Small intestine (tissue), 16 donors: Measurements from ENCODE around the gene SPHK1. TPM values are rescaled to one million over a fixed set of nuclear protein-coding genes. Genes with fewer than 3 reads are reported as not detected.
A peak's percentile ranks its signal among the peaks of the same experiment; 100 is the strongest.

Experiments used
- DNase-seq, 2 donors: peaks; one replicate each; pipeline versions ENCODE4 v3.0.0 to v3.0.0-alpha.2; 2013
- FAIRE-seq: peaks from 2 replicates; lab custom pipeline; 2012; peaks lifted over from hg19 to GRCh38; lab: Jason Lieb, UNC
- H3K27ac ChIP-seq, 3 donors: one replicate each; pipeline ENCODE4 v1.5.1; 2013; ENCODE audit warnings: low read length in 2 of 3, mild to moderate bottlenecking in 2 of 3, control low read depth in 1 of 3, inconsistent platforms in 1 of 3, low read depth in 1 of 3, moderate library complexity in 1 of 3
- H3K27me3 ChIP-seq, 3 donors: one replicate each; pipeline ENCODE4 v1.6.1; 2013; ENCODE audit warnings: low read length in 3 of 3, inconsistent platforms in 1 of 3; ENCODE audit not compliant: control insufficient read depth in 3 of 3, insufficient read depth in 3 of 3
- H3K36me3 ChIP-seq, 3 donors: one replicate each; pipeline ENCODE4 v1.6.1; 2013; ENCODE audit warnings: low read length in 3 of 3, inconsistent platforms in 1 of 3, low read depth in 1 of 3, mild to moderate bottlenecking in 1 of 3, moderate library complexity in 1 of 3; ENCODE audit not compliant: control insufficient read depth in 3 of 3, insufficient read depth in 2 of 3
- H3K4me1 ChIP-seq, 3 donors: one replicate each; pipeline ENCODE4 v1.6.1; 2013; ENCODE audit warnings: low read length in 2 of 3, inconsistent platforms in 1 of 3, low read depth in 1 of 3, mild to moderate bottlenecking in 1 of 3, moderate library complexity in 1 of 3; ENCODE audit not compliant: control insufficient read depth in 3 of 3, insufficient read depth in 2 of 3
- H3K4me3 ChIP-seq, 3 donors: one replicate each; pipeline ENCODE4 v1.5.1; 2013; ENCODE audit warnings: low read length in 3 of 3, control low read depth in 1 of 3, inconsistent platforms in 1 of 3, low read depth in 1 of 3, mild to moderate bottlenecking in 1 of 3, moderate library complexity in 1 of 3
- H3K9me3 ChIP-seq, 2 donors: one replicate each; pipeline ENCODE4 v1.6.1; 2013; ENCODE audit warnings: low read depth in 1 of 2, low read length in 1 of 2; ENCODE audit not compliant: control insufficient read depth in 2 of 2, insufficient read depth in 1 of 2
- WGBS, 3 donors: extraction: QIAGEN DNeasy Blood & Tissue Kit; methylation state at CpG; one replicate each; pipeline ENCODE4 v1.1.7; 2013; 5-methylcytosine and 5-hydroxymethylcytosine counted together
- long read RNA-seq, 10 donors: transcript quantifications; one replicate each; lab custom pipeline, GENCODE V29; 2026
- polyA plus RNA-seq, 4 donors: library from polyadenylated mRNA; stranded (reverse) in 3 of 4; unstranded in 1 of 4; fragments of 200-250 nt in 3 of 4; fragments of 120-200 nt in 1 of 4; gene quantifications; one replicate each; pipeline versions ENCODE4 v1.2.1 to v1.2.3, GENCODE V29; 2013
- donor health status: healthy with polysubstance abuse.
- donor health status: control.
- donor health status: control.
- donor health status: Bipolar disorder and iron deficiency.
- donor health status: healthy.

Gene SPHK1
- 10 to 100 TPM in 3 of 4 donors, 1 to 10 TPM in 1; 1.0 to 12.7 (median 11.1) TPM for polyA plus RNA-seq
- long read RNA-seq, donor 1: 0 reads
- long read RNA-seq, donor 2, partial matches to known transcripts: 0 of 1 reads
- long read RNA-seq, donor 2, other reads (novel, unspliced or antisense): 0 of 1 reads
- long read RNA-seq, donor 3: 0 reads
- long read RNA-seq, donor 4: 0 reads
- long read RNA-seq, donor 5: 0 reads
- long read RNA-seq, donor 6: 0 reads
- long read RNA-seq, donor 7, partial matches to known transcripts: 0 of 2 reads
- long read RNA-seq, donor 7, other reads (novel, unspliced or antisense): 0 of 2 reads
- long read RNA-seq, donor 8: 0 reads
- long read RNA-seq, donor 9: 0 reads
- long read RNA-seq, donor 10, transcript SPHK1-210 (6 exons, 1,821 nt): major isoform, 5 of 6 reads
- long read RNA-seq, donor 10, partial matches to known transcripts: 0 of 6 reads
- long read RNA-seq, donor 10, other reads (novel, unspliced or antisense): 0 of 6 reads

DNA sequence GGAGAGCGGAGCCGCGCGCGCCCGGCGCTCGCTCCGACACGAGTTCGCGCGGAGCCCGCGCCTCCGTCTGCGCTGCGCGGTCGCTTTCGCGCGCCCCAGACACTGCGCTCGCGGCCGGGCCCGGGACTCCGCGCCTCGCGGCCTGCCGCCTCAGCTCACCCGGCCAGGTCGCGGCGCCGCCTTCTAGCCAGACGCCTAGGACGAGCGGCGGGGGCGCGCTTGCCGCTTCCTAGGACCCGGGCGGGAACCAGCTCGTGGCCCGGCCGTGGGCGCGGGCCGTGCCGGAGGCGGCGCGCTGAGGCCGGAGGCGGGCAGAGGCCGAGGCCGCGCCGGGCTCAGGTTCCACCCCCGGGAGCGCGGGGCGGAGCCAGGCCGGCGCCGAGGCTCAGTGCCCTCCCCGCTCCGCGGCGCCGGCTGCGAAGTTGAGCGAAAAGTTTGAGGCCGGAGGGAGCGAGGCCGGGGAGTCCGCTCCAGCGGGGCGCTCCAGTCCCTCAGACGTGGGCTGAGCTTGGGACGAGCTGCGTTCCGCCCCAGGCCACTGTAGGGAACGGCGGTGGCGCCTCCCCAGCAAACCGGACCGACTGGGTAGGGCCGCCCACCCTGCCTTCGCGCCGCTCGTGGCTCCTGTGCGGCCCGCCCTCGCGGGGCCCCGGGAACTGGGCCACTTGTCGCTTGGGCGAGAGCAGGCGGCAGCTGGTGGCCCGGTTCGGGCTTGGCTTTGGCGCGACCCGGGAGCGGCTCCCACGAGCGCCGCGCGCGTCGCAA is at the start of gene SPHK1:
Gene SPHK1, plus strand, starts transcription at position 388 of the 765 bp plus-strand sequence. CDS start 1,036 bp downstream, outside the sequence.
- Histone ChIP-seq H3K4me3 (peak within 1 kb of the TSS; percentile 36 to 66 (median 41)), H3K36me3 (peaks cover 0 to 9% (median 0%) of the 10 kb centered on the region in 3 donors), H3K27ac (peak within 1 kb of the TSS in 2 of 3 donors; percentile 62 to 89), H3K9me3 (no peaks in the 10 kb centered on the region), H3K4me1 (peaks cover 0 to 28% (median 0%) of the 10 kb centered on the region in 3 donors), H3K27me3 (peaks cover 0 to 46% (median 0%) of the 10 kb centered on the region in 3 donors)
- DNase-seq (peak; percentile 74 to 87), FAIRE-seq (no peak)
- 0 to 1% (median 0%) methylated on average over 76 to 118 of the region's 118 CpGs for WGBS, 3 donors

GRCh38 chr17:76335716-76336381 is 48.6 kb upstream of the SPHK1 start:
- H3K27ac ChIP-seq: no peak overlapping the region
- peaks cover 0 to 19% (median 0%) of the 10 kb centered on the region in 3 donors for H3K36me3 ChIP-seq
- DNase-seq (no peak), FAIRE-seq (no peak)
- no peaks in the 10 kb centered on the region for H3K9me3 ChIP-seq
- H3K4me1 ChIP-seq: no peaks in the 10 kb centered on the region
- H3K4me3 ChIP-seq: no peak overlapping the region
- no peaks in the 10 kb centered on the region for H3K27me3 ChIP-seq
- 97 to 98% (median 98%) methylated on average over 9 of the region's 9 CpGs for WGBS, 3 donors

GRCh38 chr17:76336756-76337412 is 47.5 kb upstream of the SPHK1 start:
- Histone ChIP-seq H3K4me1 (no peaks in the 10 kb centered on the region), H3K9me3 (no peaks in the 10 kb centered on the region), H3K27me3 (no peaks in the 10 kb centered on the region), H3K4me3 (no peak overlapping the region), H3K27ac (no peak overlapping the region), H3K36me3 (peaks cover 0 to 23% (median 2%) of the 10 kb centered on the region in 3 donors)
- FAIRE-seq (no peak), DNase-seq (no peak)
- WGBS, 3 donors: 94 to 95% (median 94%) methylated on average over 7 of the region's 7 CpGs

DNA sequence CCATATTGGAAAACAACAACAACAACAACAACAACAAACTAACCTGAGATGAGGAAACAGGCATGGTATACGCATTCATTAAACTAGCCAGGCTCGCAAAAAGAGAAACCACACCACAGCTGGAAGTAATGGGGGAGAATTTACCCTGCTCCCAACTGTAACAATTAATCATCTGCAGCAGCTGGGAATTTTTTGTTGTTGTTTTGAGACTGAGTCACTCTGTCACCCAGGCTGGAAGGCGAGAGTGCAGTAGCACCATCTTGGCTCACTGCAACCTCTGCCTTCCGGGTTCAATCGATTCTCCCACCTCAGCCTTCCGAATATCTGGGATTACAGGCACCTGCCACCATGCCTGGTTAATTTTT is 47.0 kb upstream of the SPHK1 start:
- Histone ChIP-seq H3K27ac (no peak overlapping the region), H3K4me1 (no peaks in the 10 kb centered on the region), H3K9me3 (no peaks in the 10 kb centered on the region), H3K36me3 (peaks cover 0 to 23% (median 2%) of the 10 kb centered on the region in 3 donors), H3K27me3 (no peaks in the 10 kb centered on the region), H3K4me3 (no peak overlapping the region)
- 79 to 93% (median 91%) methylated on average over 6 of the region's 6 CpGs for WGBS, 3 donors
- FAIRE-seq: no peak
- no peak for DNase-seq

DNA sequence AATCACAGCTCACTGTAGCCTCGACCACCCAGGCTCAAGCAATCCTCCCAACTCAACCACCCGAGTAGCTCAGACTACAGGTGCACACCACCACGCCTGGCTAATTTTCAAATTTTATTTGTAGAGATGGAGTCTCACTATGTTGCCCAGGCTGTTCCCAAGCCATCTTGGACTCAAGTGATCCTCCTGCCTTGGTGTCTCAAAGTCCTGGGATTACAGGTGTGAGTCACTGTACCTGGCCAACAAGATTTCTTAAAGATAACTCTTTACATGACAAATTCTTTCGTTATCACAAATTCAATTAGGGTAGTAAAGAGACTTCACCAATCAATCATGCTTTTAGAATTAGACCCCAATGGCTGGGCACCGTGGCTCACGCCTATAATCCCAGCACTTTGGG is 43.1 kb upstream of the SPHK1 start:
- peak in 1 of 2 donors; percentile 36 for DNase-seq
- 90 to 92% (median 91%) methylated on average over 6 of the region's 6 CpGs for WGBS, 3 donors
- H3K27me3 ChIP-seq: no peaks in the 10 kb centered on the region
- peaks cover 0 to 49% (median 5%) of the 10 kb centered on the region in 3 donors for H3K36me3 ChIP-seq
- no peaks in the 10 kb centered on the region for H3K4me1 ChIP-seq
- no peak overlapping the region for H3K27ac ChIP-seq
- FAIRE-seq: no peak
- H3K4me3 ChIP-seq: no peak overlapping the region
- H3K9me3 ChIP-seq: no peaks in the 10 kb centered on the region

- Histone ChIP-seq H3K9me3 (no peaks in the 10 kb centered on the region), H3K27ac (no peak overlapping the region), H3K4me1 (no peaks in the 10 kb centered on the region), H3K27me3 (no peaks in the 10 kb centered on the region), H3K4me3 (no peak overlapping the region), H3K36me3 (peaks cover 0 to 63% (median 5%) of the 10 kb centered on the region in 3 donors)
- WGBS, 3 donors: 93 to 95% (median 95%) methylated on average over 7 of the region's 7 CpGs
- DNase-seq: no peak
- no peak for FAIRE-seq
Measured at GRCh38 chr17:76343106-76343505, 41.3 kb upstream of the SPHK1 start.

GRCh38 chr17:76345377-76345974 is 38.9 kb upstream of the SPHK1 start:
- Histone ChIP-seq H3K4me1 (no peaks in the 10 kb centered on the region), H3K4me3 (no peak overlapping the region), H3K27me3 (no peaks in the 10 kb centered on the region), H3K36me3 (peaks cover 0 to 66% (median 5%) of the 10 kb centered on the region in 3 donors), H3K9me3 (no peaks in the 10 kb centered on the region), H3K27ac (no peak overlapping the region)
- WGBS, 3 donors: 91 to 97% (median 94%) methylated on average over 14 of the region's 14 CpGs
- no peak for FAIRE-seq
- DNase-seq: no peak
